GM12892 (cell line): Measurements from ENCODE around the gene PROB1.

Experiments used
- POLR2A ChIP-seq: IDR thresholded peaks from 2 replicates; pipeline ENCODE4 v1.6.1; 2011; ENCODE audit warnings: low read depth, low read length, control low read depth
- POLR2AphosphoS5 ChIP-seq: IDR thresholded peaks from 2 replicates; pipeline ENCODE4 v1.6.1; 2011; ENCODE audit warnings: low read depth, low read length, control low read depth
- TAF1 ChIP-seq: IDR thresholded peaks from 2 replicates; pipeline ENCODE4 v1.6.1; 2011; ENCODE audit warnings: low read depth, mild to moderate bottlenecking, control low read depth, low read length, borderline replicate concordance

GRCh38 chr5:139383275-139383992 is 11.5 kb downstream of the PROB1 start, which contains the start of gene SLC23A1:
- TF ChIP-seq POLR2A = no peak
- no peak for TF ChIP-seq TAF1
- no peak for TF ChIP-seq POLR2AphosphoS5
